ENCODE data around the gene YWHAQ.

Gene YWHAQ

GRCh38 chr2:9630736-9631552 is at the start of gene YWHAQ:
YWHAQ (minus strand) TSS chr2:9630997; CDS start chr2:9630452, 545 bp downstream.
- peak within 1 kb of the TSS; percentile 96 for H3K9ac ChIP-seq (ENCODE audit: low read length)
- H3K36me3 ChIP-seq (ENCODE audit: control insufficient read depth, low read depth, low read length): peaks cover 24% of the 10 kb centered on the region
- H3K27ac ChIP-seq (ENCODE audit: low read length): peak within 1 kb of the TSS; percentile 72
- peaks cover 28% of the 10 kb centered on the region for H3K4me1 ChIP-seq (ENCODE audit: control insufficient read depth, low read depth, low read length)
- peak within 1 kb of the TSS; percentile 82 for H3K4me3 ChIP-seq (ENCODE audit: low read length)
- H3K9me3 ChIP-seq (ENCODE audit: control insufficient read depth, low read depth, low read length): no peaks in the 10 kb centered on the region
- peaks cover 16% of the 10 kb centered on the region for H3K27me3 ChIP-seq (ENCODE audit: control insufficient read depth, insufficient read depth, low read length)

GRCh38 chr2:9680082-9680481 is 49.3 kb upstream of the YWHAQ start:
- Histone ChIP-seq H3K27ac (ENCODE audit: low read length) (no peak overlapping the region), H3K9me3 (ENCODE audit: control insufficient read depth, low read depth, low read length) (no peaks in the 10 kb centered on the region), H3K9ac (ENCODE audit: low read length) (no peak overlapping the region), H3K4me3 (ENCODE audit: low read length) (no peak overlapping the region), H3K27me3 (ENCODE audit: control insufficient read depth, insufficient read depth, low read length) (no peaks in the 10 kb centered on the region), H3K36me3 (ENCODE audit: control insufficient read depth, low read depth, low read length) (no peaks in the 10 kb centered on the region), H3K4me1 (ENCODE audit: control insufficient read depth, low read depth, low read length) (peaks cover 5% of the 10 kb centered on the region)

- no peaks in the 10 kb centered on the region for H3K27me3 ChIP-seq (ENCODE audit: control insufficient read depth, insufficient read depth, low read length)
- no peak overlapping the region for H3K27ac ChIP-seq (ENCODE audit: low read length)
- H3K36me3 ChIP-seq (ENCODE audit: control insufficient read depth, low read depth, low read length): no peaks in the 10 kb centered on the region
- H3K9ac ChIP-seq (ENCODE audit: low read length): no peak overlapping the region
- H3K4me3 ChIP-seq (ENCODE audit: low read length): no peak overlapping the region
- H3K9me3 ChIP-seq (ENCODE audit: control insufficient read depth, low read depth, low read length): no peaks in the 10 kb centered on the region
- H3K4me1 ChIP-seq (ENCODE audit: control insufficient read depth, low read depth, low read length): peaks cover 5% of the 10 kb centered on the region
These were observed 48.4 kb upstream of the YWHAQ start for GRCh38 chr2:9679218-9679617.

GRCh38 chr2:9678544-9678943 is 47.7 kb upstream of the YWHAQ start:
- Histone ChIP-seq H3K4me3 (ENCODE audit: low read length) (no peak overlapping the region), H3K27me3 (ENCODE audit: control insufficient read depth, insufficient read depth, low read length) (no peaks in the 10 kb centered on the region), H3K36me3 (ENCODE audit: control insufficient read depth, low read depth, low read length) (no peaks in the 10 kb centered on the region), H3K9me3 (ENCODE audit: control insufficient read depth, low read depth, low read length) (no peaks in the 10 kb centered on the region), H3K27ac (ENCODE audit: low read length) (no peak overlapping the region), H3K4me1 (ENCODE audit: control insufficient read depth, low read depth, low read length) (peaks cover 5% of the 10 kb centered on the region), H3K9ac (ENCODE audit: low read length) (no peak overlapping the region)

- H3K36me3 ChIP-seq (ENCODE audit: control insufficient read depth, low read depth, low read length): no peaks in the 10 kb centered on the region
- H3K4me3 ChIP-seq (ENCODE audit: low read length): no peak overlapping the region
These were observed 44.9 kb upstream of the YWHAQ start for GRCh38 chr2:9675415-9676351.

GRCh38 chr2:9674891-9675414 is 44.2 kb upstream of the YWHAQ start:
- Histone ChIP-seq H3K36me3 (ENCODE audit: control insufficient read depth, low read depth, low read length) (no peaks in the 10 kb centered on the region), H3K9ac (ENCODE audit: low read length) (no peak overlapping the region), H3K4me3 (ENCODE audit: low read length) (no peak overlapping the region), H3K9me3 (ENCODE audit: control insufficient read depth, low read depth, low read length) (no peaks in the 10 kb centered on the region), H3K27ac (ENCODE audit: low read length) (no peak overlapping the region), H3K27me3 (ENCODE audit: control insufficient read depth, insufficient read depth, low read length) (no peaks in the 10 kb centered on the region), H3K4me1 (ENCODE audit: control insufficient read depth, low read depth, low read length) (peaks cover 5% of the 10 kb centered on the region)

More at GRCh38 chr2:9675415-9676351, 44.9 kb upstream of the YWHAQ start:
- Histone ChIP-seq H3K9ac (ENCODE audit: low read length) (no peak overlapping the region), H3K4me1 (ENCODE audit: control insufficient read depth, low read depth, low read length) (peaks cover 5% of the 10 kb centered on the region), H3K27me3 (ENCODE audit: control insufficient read depth, insufficient read depth, low read length) (no peaks in the 10 kb centered on the region), H3K27ac (ENCODE audit: low read length) (no peak overlapping the region), H3K9me3 (ENCODE audit: control insufficient read depth, low read depth, low read length) (no peaks in the 10 kb centered on the region)

- Histone ChIP-seq H3K9me3 (ENCODE audit: control insufficient read depth, low read depth, low read length) (no peaks in the 10 kb centered on the region), H3K27me3 (ENCODE audit: control insufficient read depth, insufficient read depth, low read length) (no peaks in the 10 kb centered on the region), H3K9ac (ENCODE audit: low read length) (no peak overlapping the region), H3K4me3 (ENCODE audit: low read length) (no peak overlapping the region), H3K4me1 (ENCODE audit: control insufficient read depth, low read depth, low read length) (peaks cover 5% of the 10 kb centered on the region), H3K36me3 (ENCODE audit: control insufficient read depth, low read depth, low read length) (no peaks in the 10 kb centered on the region), H3K27ac (ENCODE audit: low read length) (no peak overlapping the region)
These were observed 43.2 kb upstream of the YWHAQ start for GRCh38 chr2:9673914-9674481.

- H3K4me1 ChIP-seq (ENCODE audit: control insufficient read depth, low read depth, low read length): no peaks in the 10 kb centered on the region
- no peaks in the 10 kb centered on the region for H3K36me3 ChIP-seq (ENCODE audit: control insufficient read depth, low read depth, low read length)
- H3K9ac ChIP-seq (ENCODE audit: low read length): no peak overlapping the region
- no peak overlapping the region for H3K4me3 ChIP-seq (ENCODE audit: low read length)
- no peaks in the 10 kb centered on the region for H3K27me3 ChIP-seq (ENCODE audit: control insufficient read depth, insufficient read depth, low read length)
- H3K9me3 ChIP-seq (ENCODE audit: control insufficient read depth, low read depth, low read length): no peaks in the 10 kb centered on the region
- no peak overlapping the region for H3K27ac ChIP-seq (ENCODE audit: low read length)
These were observed 38.0 kb upstream of the YWHAQ start for GRCh38 chr2:9668687-9669345.

- Histone ChIP-seq H3K4me3 (ENCODE audit: low read length) (no peak overlapping the region), H3K9me3 (ENCODE audit: control insufficient read depth, low read depth, low read length) (no peaks in the 10 kb centered on the region), H3K27me3 (ENCODE audit: control insufficient read depth, insufficient read depth, low read length) (no peaks in the 10 kb centered on the region), H3K9ac (ENCODE audit: low read length) (no peak overlapping the region), H3K27ac (ENCODE audit: low read length) (no peak overlapping the region), H3K4me1 (ENCODE audit: control insufficient read depth, low read depth, low read length) (no peaks in the 10 kb centered on the region), H3K36me3 (ENCODE audit: control insufficient read depth, low read depth, low read length) (no peaks in the 10 kb centered on the region)
These were observed 37.0 kb upstream of the YWHAQ start for GRCh38 chr2:9667826-9668225.

- no peak overlapping the region for H3K9ac ChIP-seq (ENCODE audit: low read length)
- no peak overlapping the region for H3K4me3 ChIP-seq (ENCODE audit: low read length)
- H3K27ac ChIP-seq (ENCODE audit: low read length): no peak overlapping the region
- H3K4me1 ChIP-seq (ENCODE audit: control insufficient read depth, low read depth, low read length): no peaks in the 10 kb centered on the region
- no peaks in the 10 kb centered on the region for H3K36me3 ChIP-seq (ENCODE audit: control insufficient read depth, low read depth, low read length)
- no peaks in the 10 kb centered on the region for H3K27me3 ChIP-seq (ENCODE audit: control insufficient read depth, insufficient read depth, low read length)
- no peaks in the 10 kb centered on the region for H3K9me3 ChIP-seq (ENCODE audit: control insufficient read depth, low read depth, low read length)
These were observed 35.5 kb upstream of the YWHAQ start for GRCh38 chr2:9666306-9666705.

GRCh38 chr2:9665898-9666297 is 35.1 kb upstream of the YWHAQ start:
- Histone ChIP-seq H3K27me3 (ENCODE audit: control insufficient read depth, insufficient read depth, low read length) (no peaks in the 10 kb centered on the region), H3K9ac (ENCODE audit: low read length) (no peak overlapping the region), H3K36me3 (ENCODE audit: control insufficient read depth, low read depth, low read length) (no peaks in the 10 kb centered on the region), H3K9me3 (ENCODE audit: control insufficient read depth, low read depth, low read length) (no peaks in the 10 kb centered on the region), H3K27ac (ENCODE audit: low read length) (no peak overlapping the region), H3K4me1 (ENCODE audit: control insufficient read depth, low read depth, low read length) (no peaks in the 10 kb centered on the region), H3K4me3 (ENCODE audit: low read length) (no peak overlapping the region)

Data from iPS-18a (cell line).